H9 (cell line): ENCODE data around the gene SNX7. TPM values are rescaled to one million over a fixed set of nuclear protein-coding genes. Genes with fewer than 3 reads are reported as not detected.
A peak's percentile ranks its signal among the peaks of the same experiment; 100 is the strongest.

Experiments used
- DNase-seq: peaks from one replicate; pipeline ENCODE4 v3.0.0-alpha.2; 2017
- H2AFZ ChIP-seq: one replicate; pipeline ENCODE4 v1.6.1; 2013; ENCODE audit warnings: mild to moderate bottlenecking, low read length, control low read depth, moderate library complexity
- H2AK5ac ChIP-seq: 2 replicates; pipeline ENCODE4 v1.6.1; 2013; ENCODE audit warnings: low read length, control low read depth, mixed read lengths; ENCODE audit not compliant: insufficient read length
- H2BK120ac ChIP-seq: one replicate; pipeline ENCODE4 v1.6.1; 2013; ENCODE audit warnings: low read depth, mild to moderate bottlenecking, low read length, control low read depth, inconsistent platforms; ENCODE audit not compliant: poor library complexity, severe bottlenecking
- H2BK12ac ChIP-seq: 2 replicates; pipeline ENCODE4 v1.6.1; 2013; ENCODE audit warnings: low read length, control low read depth, mixed read lengths, low read depth; ENCODE audit not compliant: insufficient read length
- H2BK15ac ChIP-seq: 2 replicates; pipeline ENCODE4 v1.6.1; 2013; ENCODE audit warnings: low read depth, low read length, control low read depth
- H2BK20ac ChIP-seq: one replicate; pipeline ENCODE4 v1.6.1; 2013; ENCODE audit warnings: low read depth, mild to moderate bottlenecking, low read length, control low read depth, inconsistent platforms; ENCODE audit not compliant: poor library complexity, severe bottlenecking
- H2BK5ac ChIP-seq: 2 replicates; pipeline ENCODE4 v1.6.1; 2013; ENCODE audit warnings: low read length, control low read depth, mixed read lengths; ENCODE audit not compliant: insufficient read length
- H3K14ac ChIP-seq: 2 replicates; pipeline ENCODE4 v1.6.1; 2013; ENCODE audit warnings: low read length, control low read depth; ENCODE audit not compliant: insufficient read depth
- H3K18ac ChIP-seq: 2 replicates; pipeline ENCODE4 v1.6.1; 2013; ENCODE audit warnings: low read depth, mild to moderate bottlenecking, mixed read lengths, low read length, control low read depth; ENCODE audit not compliant: insufficient read length
- H3K23ac ChIP-seq: 2 replicates; pipeline ENCODE4 v1.6.1; 2013; ENCODE audit warnings: low read length, control low read depth, mixed read lengths, low read depth; ENCODE audit not compliant: insufficient read length
- H3K23me2 ChIP-seq: 2 replicates; pipeline ENCODE4 v1.6.1; 2013; ENCODE audit warnings: low read depth, mild to moderate bottlenecking, mixed read lengths, low read length, control low read depth; ENCODE audit not compliant: insufficient read length, poor library complexity, severe bottlenecking
- H3K27ac ChIP-seq: 2 replicates; pipeline ENCODE4 v1.5.1; 2013; ENCODE audit warnings: low read length, control low read depth, mixed read lengths, low read depth; ENCODE audit not compliant: insufficient read length
- H3K27me3 ChIP-seq: 2 replicates; pipeline ENCODE4 v1.6.1; 2013; ENCODE audit warnings: low read length, control low read depth, inconsistent platforms; ENCODE audit not compliant: insufficient read depth
- H3K4ac ChIP-seq: 2 replicates; pipeline ENCODE4 v1.6.1; 2013; ENCODE audit warnings: low read depth, mild to moderate bottlenecking, control low read depth, inconsistent platforms, low read length, moderate library complexity
- H3K4me1 ChIP-seq: 2 replicates; pipeline ENCODE4 v1.6.1; 2013; ENCODE audit warnings: low read length, control low read depth, inconsistent platforms; ENCODE audit not compliant: insufficient read depth
- H3K4me2 ChIP-seq: 2 replicates; pipeline ENCODE4 v1.6.1; 2013; ENCODE audit warnings: low read length, control low read depth, mixed read lengths; ENCODE audit not compliant: insufficient read length, insufficient read depth
- H3K56ac ChIP-seq: 2 replicates; pipeline ENCODE4 v1.6.1; 2013; ENCODE audit warnings: low read depth, mild to moderate bottlenecking, mixed read lengths, low read length, control low read depth; ENCODE audit not compliant: insufficient read length
- H3K79me1 ChIP-seq: 2 replicates; pipeline ENCODE4 v1.6.1; 2013; ENCODE audit warnings: low read depth, mild to moderate bottlenecking, moderate library complexity, low read length, control low read depth, inconsistent platforms; ENCODE audit not compliant: insufficient read depth, poor library complexity, severe bottlenecking
- H3K79me2 ChIP-seq: 2 replicates; pipeline ENCODE4 v1.6.1; 2013; ENCODE audit warnings: low read length, control low read depth, inconsistent platforms; ENCODE audit not compliant: insufficient read depth
- H3K9ac ChIP-seq: 2 replicates; pipeline ENCODE4 v1.6.1; 2013; ENCODE audit warnings: low read length, control low read depth, mixed read lengths; ENCODE audit not compliant: insufficient read length; ENCODE audit errors: extremely low read depth
- H3K9me3 ChIP-seq: one replicate; pipeline ENCODE4 v1.6.1; 2013; ENCODE audit warnings: low read depth, low read length, inconsistent platforms; ENCODE audit not compliant: control insufficient read depth
- H3T11ph ChIP-seq: one replicate; pipeline ENCODE4 v1.6.1; 2013; ENCODE audit warnings: mild to moderate bottlenecking, low read length, control low read depth, inconsistent platforms
- H4K20me1 ChIP-seq: one replicate; pipeline ENCODE4 v1.6.1; 2013; ENCODE audit not compliant: control insufficient read depth, insufficient read length, insufficient read depth
- H4K5ac ChIP-seq: 2 replicates; pipeline ENCODE4 v1.6.1; 2013; ENCODE audit warnings: low read depth, mild to moderate bottlenecking, mixed read lengths, low read length, control low read depth; ENCODE audit not compliant: insufficient read length
- H4K8ac ChIP-seq: replicated peaks from 2 replicates; pipeline ENCODE4 v1.6.1; 2013; ENCODE audit warnings: low read length, control low read depth, mixed read lengths, low read depth; ENCODE audit not compliant: insufficient read length
- H4K91ac ChIP-seq: 2 replicates; pipeline ENCODE4 v1.6.1; 2013; ENCODE audit warnings: low read depth, mild to moderate bottlenecking, moderate library complexity, mixed read lengths, low read length, control low read depth; ENCODE audit not compliant: insufficient read length
- H3K27ac Mint-ChIP-seq, 3 experiments: 2 replicates in 2 of 3; 3 replicates in 1 of 3; pipeline ENCODE4 v1.8.0; 2020 to 2021; ENCODE audit warnings: mixed read lengths in 3 of 3, mild to moderate bottlenecking in 1 of 3, moderate library complexity in 1 of 3
- H3K27me3 Mint-ChIP-seq: 2 replicates; pipeline ENCODE4 v1.8.0; 2021; ENCODE audit warnings: low read depth, mild to moderate bottlenecking, moderate library complexity, mixed read lengths
- H3K36me3 Mint-ChIP-seq, 3 experiments: 2 replicates in 2 of 3; 3 replicates in 1 of 3; pipeline ENCODE4 v1.8.0; 2020 to 2021; ENCODE audit warnings: low read depth in 3 of 3, mixed read lengths in 3 of 3; ENCODE audit not compliant: insufficient read depth in 1 of 3
- H3K4me1 Mint-ChIP-seq, 2 experiments: 2 replicates each; pipeline ENCODE4 v1.8.0; 2020; ENCODE audit warnings: mixed read lengths in 2 of 2
- H3K4me3 Mint-ChIP-seq, 2 experiments: 2 replicates in 1 of 2; 3 replicates in 1 of 2; pipeline ENCODE4 v1.8.0; 2020 to 2021; ENCODE audit warnings: mild to moderate bottlenecking in 2 of 2, mixed read lengths in 2 of 2, moderate library complexity in 1 of 2
- H3K9me3 Mint-ChIP-seq, 2 experiments: 2 replicates in 1 of 2; 3 replicates in 1 of 2; pipeline ENCODE4 v1.8.0; 2020; ENCODE audit warnings: mild to moderate bottlenecking in 2 of 2, mixed read lengths in 2 of 2, moderate library complexity in 1 of 2
- WGBS: extraction: QIAGEN DNeasy Blood & Tissue Kit; methylation state at CpG from one replicate; pipeline ENCODE4 v1.1.7; 2013; ENCODE audit warnings: missing lambda C conversion rate, low lambda C conversion rate, mixed read lengths; ENCODE audit not compliant: insufficient read length; ENCODE audit errors: extremely low coverage; 5-methylcytosine and 5-hydroxymethylcytosine counted together
- total RNA-seq: library from RNA; stranded (reverse); gene quantifications from 2 replicates; pipeline ENCODE4 v1.2.1, GENCODE V29; 2021
- TF ChIP-seq, protein P1 (sequence below): fragments of 200-600 bp; sonication (generic); conservative IDR thresholded peaks from 3 replicates; pipeline ENCODE4 v1.8.0; 2021; ENCODE audit warnings: antibody characterized with exemption, mild to moderate bottlenecking

SNX7 gene
- total RNA-seq, 1 experiment from 2014 or later, result 24.7 TPM

- Histone ChIP-seq H3K18ac (no peak overlapping the region), H3K27me3 (no peaks in the 10 kb centered on the region), H2BK120ac (no peak overlapping the region), H2BK15ac (no peak overlapping the region), H4K91ac (no peak overlapping the region), H2BK5ac (no peak overlapping the region), H4K20me1 (no peaks in the 10 kb centered on the region), H2BK12ac (no peak overlapping the region), H3K4me2 (no peak overlapping the region), H3K23ac (no peak overlapping the region), H3K79me1 (no peaks in the 10 kb centered on the region), H3K14ac (no peak overlapping the region), H3K23me2 (no peaks in the 10 kb centered on the region), H3K4ac (no peak overlapping the region), H2AK5ac (no peak overlapping the region), H4K8ac (no peak overlapping the region), H3K27ac (no peak overlapping the region), H3T11ph (no peak overlapping the region), H3K79me2 (no peaks in the 10 kb centered on the region), H3K9me3 (no peaks in the 10 kb centered on the region), H2AFZ (no peak overlapping the region), H3K4me1 (no peaks in the 10 kb centered on the region), H3K56ac (no peak overlapping the region), H3K9ac (no peak overlapping the region), H4K5ac (no peak overlapping the region), H2BK20ac (no peak overlapping the region)
- TF ChIP-seq, protein P1, sequence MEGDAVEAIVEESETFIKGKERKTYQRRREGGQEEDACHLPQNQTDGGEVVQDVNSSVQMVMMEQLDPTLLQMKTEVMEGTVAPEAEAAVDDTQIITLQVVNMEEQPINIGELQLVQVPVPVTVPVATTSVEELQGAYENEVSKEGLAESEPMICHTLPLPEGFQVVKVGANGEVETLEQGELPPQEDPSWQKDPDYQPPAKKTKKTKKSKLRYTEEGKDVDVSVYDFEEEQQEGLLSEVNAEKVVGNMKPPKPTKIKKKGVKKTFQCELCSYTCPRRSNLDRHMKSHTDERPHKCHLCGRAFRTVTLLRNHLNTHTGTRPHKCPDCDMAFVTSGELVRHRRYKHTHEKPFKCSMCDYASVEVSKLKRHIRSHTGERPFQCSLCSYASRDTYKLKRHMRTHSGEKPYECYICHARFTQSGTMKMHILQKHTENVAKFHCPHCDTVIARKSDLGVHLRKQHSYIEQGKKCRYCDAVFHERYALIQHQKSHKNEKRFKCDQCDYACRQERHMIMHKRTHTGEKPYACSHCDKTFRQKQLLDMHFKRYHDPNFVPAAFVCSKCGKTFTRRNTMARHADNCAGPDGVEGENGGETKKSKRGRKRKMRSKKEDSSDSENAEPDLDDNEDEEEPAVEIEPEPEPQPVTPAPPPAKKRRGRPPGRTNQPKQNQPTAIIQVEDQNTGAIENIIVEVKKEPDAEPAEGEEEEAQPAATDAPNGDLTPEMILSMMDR, result no peak
- no peak overlapping the region for H3K4me3 Mint-ChIP-seq
- DNase-seq, result peak; percentile 41
- no CpG with 5 or more reads among the region's 4 CpGs for WGBS
- no peaks in the 10 kb centered on the region for H3K9me3 Mint-ChIP-seq
- peak overlapping the region in 1 of 3 experiments; percentile 84; a peak in 1 of 7 replicates for H3K27ac Mint-ChIP-seq
- H3K27me3 Mint-ChIP-seq, result no peaks in the 10 kb centered on the region
- H3K4me1 Mint-ChIP-seq, result peaks cover 0 to 2% of the 10 kb centered on the region in 2 experiments; a peak in 1 of 4 replicates
- no peaks in the 10 kb centered on the region for H3K36me3 Mint-ChIP-seq
Measured at GRCh38 chr1:98704474-98704873, 43.0 kb downstream of the SNX7 start.
